Upper lobe of left lung (tissue), 6 donors: ENCODE data around the gene RPS13. TPM values are rescaled to one million over a fixed set of nuclear protein-coding genes. Genes with fewer than 3 reads are reported as not detected.
"Not testable (repeated sequence)": the region's sequence is repeated elsewhere in the genome, so short reads cannot be mapped to it uniquely, and the experiment has no call there.

Source experiments
- ATAC-seq, 2 donors: fragments of 200-7000 bp; cut with Tn5 transposase; one replicate each; pipeline ENCODE4 v1.9.1; 2022; ENCODE audit warnings: mild to moderate bottlenecking in 2 of 2, moderate library complexity in 2 of 2; ENCODE audit not compliant: low FRiP score in 2 of 2
- DNase-seq, 2 donors: peaks; one replicate each; pipeline ENCODE4 v3.0.0-alpha.2; 2019 to 2020
- H3K27ac ChIP-seq, 4 donors: fragments of 200-600 bp; sonication (generic); one replicate each; pipeline ENCODE4 v1.5.1; 2016 to 2019
- H3K27me3 ChIP-seq, 4 donors: fragments of 200-600 bp; sonication (generic); one replicate each; pipeline ENCODE4 v1.5.1; 2017 to 2019
- H3K36me3 ChIP-seq, 4 donors: fragments of 200-600 bp; sonication (generic); one replicate each; pipeline ENCODE4 v1.5.1; 2016 to 2019
- H3K4me1 ChIP-seq, 4 donors: fragments of 200-600 bp; sonication (generic); one replicate each; pipeline ENCODE4 v1.5.1; 2018 to 2019
- H3K4me3 ChIP-seq, 4 donors: fragments of 200-600 bp; sonication (generic); one replicate each; pipeline ENCODE4 v1.5.1; 2017 to 2019; ENCODE audit warnings: mild to moderate bottlenecking in 2 of 4, moderate library complexity in 1 of 4
- H3K9me3 ChIP-seq, 4 donors: fragments of 200-600 bp; sonication (generic); one replicate each; pipeline ENCODE4 v1.5.1; 2018 to 2019
- EP300 ChIP-seq, 4 donors: sonication (generic); formaldehyde crosslinking; IDR thresholded peaks; one replicate each; pipeline ENCODE4 v1.5.1; 2017; ENCODE audit warnings: antibody characterized with exemption in 4 of 4, control low read depth in 2 of 4
- POLR2A ChIP-seq, 4 donors: fragments of 450-650 bp; IDR thresholded peaks; one replicate each; pipeline ENCODE4 v1.5.1; 2016 to 2017; ENCODE audit warnings: antibody characterized with exemption in 4 of 4, mild to moderate bottlenecking in 2 of 4
- POLR2AphosphoS5 ChIP-seq, 2 donors: sonication (generic); formaldehyde crosslinking; IDR thresholded peaks; one replicate each; pipeline ENCODE4 v1.5.1; 2017; ENCODE audit warnings: antibody characterized with exemption in 2 of 2
- WGBS, 2 donors: methylation state at CpG; one replicate each; pipeline ENCODE4 v1.1.5; 2017 to 2018; 5-methylcytosine and 5-hydroxymethylcytosine counted together
- small RNA-seq, 4 donors: library from RNA; depleted of rRNA; stranded (forward); fragments of <200 nt; gene quantifications; one replicate each; pipeline ENCODE3, GENCODE V24; 2016
- total RNA-seq, 6 donors: library from RNA; depleted of rRNA in 4 of 6; stranded (reverse); fragments of >200 nt in 4 of 6; gene quantifications; one replicate each; pipeline versions ENCODE4 v1.1.0 to v1.2.1, GENCODE V29; 2016 to 2021
- TF ChIP-seq, protein P1 (sequence below), 6 experiments: fragments of 450-650 bp in 4 of 6; fragments of 200-600 bp in 2 of 6; sonication (generic) in 2 of 6; IDR thresholded peaks; one replicate each; pipeline ENCODE4 v1.5.1; 2016 to 2019; ENCODE audit warnings: antibody characterized with exemption in 6 of 6
- donor health status: DM: no; HTN: no; CAD: no; lungs with moderate emphysema.
- donor health status: DM: no; HTN: yes; CAD: no; lungs with severe emphysema.

RPS13 gene
- total RNA-seq, 6 donors from 2014 or later = 263 to 1,313 (median 751) TPM

DNA sequence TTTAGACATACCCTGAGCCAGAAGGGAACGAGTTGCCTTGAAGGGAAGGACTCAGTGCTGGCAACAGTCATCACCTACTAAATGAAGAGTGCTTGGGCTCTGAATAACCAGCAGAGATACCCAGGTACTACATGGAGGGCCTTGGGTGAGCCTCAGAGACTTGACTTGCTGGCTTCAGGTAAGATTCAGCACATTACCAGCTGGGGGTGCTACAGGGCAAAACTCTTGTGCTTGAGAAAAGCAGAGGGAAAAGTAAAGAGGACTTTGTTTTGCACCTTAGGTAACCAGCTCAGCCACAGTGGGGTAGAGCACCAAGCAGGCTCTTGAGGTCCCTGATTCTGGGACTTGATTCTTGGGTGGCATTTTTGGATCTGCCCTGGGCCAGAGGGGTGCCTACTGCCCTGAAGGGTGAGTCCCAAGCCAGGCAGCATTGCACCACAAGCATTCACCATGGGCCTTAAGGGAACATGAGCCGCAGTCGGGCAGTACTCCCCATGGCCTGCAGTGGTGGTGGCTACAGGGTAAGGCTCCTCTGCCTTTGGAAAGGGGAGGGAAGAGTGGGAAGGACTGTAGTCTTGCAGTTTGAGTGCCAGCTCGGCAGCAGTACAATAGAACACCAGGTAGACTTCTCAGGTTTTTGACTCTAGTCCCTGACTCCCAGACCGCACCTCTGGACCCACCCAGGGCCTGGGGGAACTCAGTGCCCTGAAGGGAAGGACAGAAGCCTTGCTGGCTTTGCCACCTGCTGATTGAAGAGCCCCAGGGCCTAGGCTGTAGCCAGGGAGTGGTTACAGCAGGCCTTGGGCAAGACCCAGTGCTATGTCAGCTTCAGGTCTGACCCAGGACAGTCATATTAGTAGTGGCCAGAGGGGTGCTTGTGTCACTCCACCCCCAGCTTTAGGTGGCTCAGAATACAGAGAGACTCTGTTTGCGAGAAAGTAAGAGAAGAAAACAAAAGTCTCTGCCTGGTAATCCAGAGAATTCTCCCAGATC is 40.5 kb downstream of the RPS13 start:
- Histone ChIP-seq H3K9me3 (no peaks in the 10 kb centered on the region), H3K27ac (no peak overlapping the region), H3K4me1 (no peaks in the 10 kb centered on the region), H3K4me3 (no peak overlapping the region), H3K27me3 (no peaks in the 10 kb centered on the region), H3K36me3 (no peaks in the 10 kb centered on the region)
- DNase-seq (no peak), ATAC-seq (peak in 1 of 2 donors; percentile 43)
- TF ChIP-seq POLR2A (IDR thresholded peaks at IDR 0.05) (no peak), POLR2AphosphoS5 (IDR thresholded peaks at IDR 0.05) (no peak), EP300 (IDR thresholded peaks at IDR 0.05) (no peak)
- TF ChIP-seq, protein P1, sequence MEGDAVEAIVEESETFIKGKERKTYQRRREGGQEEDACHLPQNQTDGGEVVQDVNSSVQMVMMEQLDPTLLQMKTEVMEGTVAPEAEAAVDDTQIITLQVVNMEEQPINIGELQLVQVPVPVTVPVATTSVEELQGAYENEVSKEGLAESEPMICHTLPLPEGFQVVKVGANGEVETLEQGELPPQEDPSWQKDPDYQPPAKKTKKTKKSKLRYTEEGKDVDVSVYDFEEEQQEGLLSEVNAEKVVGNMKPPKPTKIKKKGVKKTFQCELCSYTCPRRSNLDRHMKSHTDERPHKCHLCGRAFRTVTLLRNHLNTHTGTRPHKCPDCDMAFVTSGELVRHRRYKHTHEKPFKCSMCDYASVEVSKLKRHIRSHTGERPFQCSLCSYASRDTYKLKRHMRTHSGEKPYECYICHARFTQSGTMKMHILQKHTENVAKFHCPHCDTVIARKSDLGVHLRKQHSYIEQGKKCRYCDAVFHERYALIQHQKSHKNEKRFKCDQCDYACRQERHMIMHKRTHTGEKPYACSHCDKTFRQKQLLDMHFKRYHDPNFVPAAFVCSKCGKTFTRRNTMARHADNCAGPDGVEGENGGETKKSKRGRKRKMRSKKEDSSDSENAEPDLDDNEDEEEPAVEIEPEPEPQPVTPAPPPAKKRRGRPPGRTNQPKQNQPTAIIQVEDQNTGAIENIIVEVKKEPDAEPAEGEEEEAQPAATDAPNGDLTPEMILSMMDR (IDR thresholded peaks at IDR 0.05) = no peak
- 87 to 96% methylated on average over 3 to 6 of the region's 6 CpGs for WGBS, 2 donors

DNA sequence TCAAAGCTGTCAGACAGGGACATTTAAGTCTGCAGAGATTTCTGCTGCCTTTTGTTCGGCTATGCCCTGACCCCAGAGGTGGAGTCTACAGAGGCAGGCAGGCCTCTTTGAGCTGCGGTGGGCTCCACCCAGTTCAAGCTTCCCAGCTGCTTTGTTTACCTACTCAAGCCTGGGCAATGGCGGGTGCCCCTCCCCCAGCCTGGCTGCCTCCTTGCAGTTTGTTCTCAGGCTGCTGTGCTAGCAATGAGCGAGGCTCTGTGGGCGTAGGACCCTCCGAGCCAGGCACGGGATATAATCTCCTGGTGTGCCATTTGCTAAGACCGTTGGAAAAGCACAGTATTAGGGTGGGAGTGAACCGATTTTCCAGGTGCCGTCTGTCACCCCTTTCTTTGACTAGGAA is 43.4 kb downstream of the RPS13 start:
- H3K4me1 ChIP-seq, DNase-seq, H3K4me3 ChIP-seq, H3K27ac ChIP-seq, H3K27me3 ChIP-seq, H3K9me3 ChIP-seq, H3K36me3 ChIP-seq, ATAC-seq: not testable (repeated sequence)
- 97 to 100% methylated on average over 2 to 9 of the region's 10 CpGs for WGBS, 2 donors

DNA sequence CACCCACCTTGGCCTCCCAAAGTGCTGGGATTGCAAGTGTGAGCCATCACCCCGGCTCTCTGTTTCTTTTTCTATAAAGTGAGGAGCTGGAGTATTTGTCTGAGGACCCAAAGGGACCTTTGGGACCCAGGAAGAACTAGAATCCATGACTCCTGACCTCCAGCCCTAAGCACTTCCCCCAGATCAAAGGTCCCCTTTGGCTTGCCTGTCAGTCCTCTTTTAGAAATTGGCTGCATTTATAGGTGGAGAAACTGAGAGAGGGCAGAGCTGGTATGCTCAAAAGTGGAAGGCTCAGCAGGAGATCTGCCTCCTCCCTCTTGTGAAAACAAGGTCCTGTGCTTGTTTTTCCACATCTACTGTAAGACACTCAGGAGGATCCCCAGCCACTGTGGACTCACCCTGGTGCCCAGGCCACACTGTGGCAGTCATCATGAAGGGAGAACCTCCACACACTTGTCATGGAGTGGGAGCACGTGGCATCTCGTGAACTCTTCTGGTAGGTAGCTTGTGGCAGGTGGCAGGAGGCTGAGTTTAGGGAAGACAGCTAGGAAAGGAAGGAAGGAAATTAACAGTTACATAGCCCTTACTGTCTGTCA is 50.9 kb downstream of the RPS13 start:
- no peak for TF ChIP-seq POLR2A (IDR thresholded peaks at IDR 0.05)
- TF ChIP-seq POLR2AphosphoS5 (IDR thresholded peaks at IDR 0.05) = no peak
- TF ChIP-seq, protein P1 (IDR thresholded peaks at IDR 0.05) = no peak
- no peak for TF ChIP-seq EP300 (IDR thresholded peaks at IDR 0.05)
- ATAC-seq (no peak), DNase-seq (no peak)
- WGBS, 2 donors = 73 to 84% methylated on average over 3 of the region's 3 CpGs
- Histone ChIP-seq H3K27me3 (no peaks in the 10 kb centered on the region), H3K4me1 (no peaks in the 10 kb centered on the region), H3K4me3 (no peak overlapping the region), H3K9me3 (no peaks in the 10 kb centered on the region), H3K27ac (no peak overlapping the region), H3K36me3 (no peaks in the 10 kb centered on the region)

DNA sequence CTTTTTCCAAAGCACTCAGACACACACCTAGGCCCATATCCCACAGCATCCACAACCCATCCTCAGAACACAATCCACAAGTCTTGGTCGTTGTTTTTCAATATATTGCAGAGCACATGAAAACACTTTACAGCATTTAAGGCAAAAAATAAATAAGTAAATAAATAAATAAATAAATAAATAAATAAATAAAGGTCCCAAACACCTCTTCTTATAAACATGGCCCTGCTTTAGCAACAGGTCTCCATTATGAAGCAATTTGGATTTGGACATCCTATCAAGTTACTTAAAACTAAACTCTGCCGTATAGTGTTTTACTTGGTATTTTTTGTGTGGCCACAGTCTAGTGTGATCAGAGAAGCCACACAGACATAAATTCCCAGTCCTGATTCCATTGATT is 52.5 kb downstream of the RPS13 start:
- WGBS, 2 donors = 87 to 93% methylated on average over 2 of the region's 2 CpGs
- Histone ChIP-seq H3K9me3 (no peaks in the 10 kb centered on the region), H3K36me3 (no peaks in the 10 kb centered on the region), H3K27me3 (no peaks in the 10 kb centered on the region), H3K27ac (no peak overlapping the region), H3K4me1 (no peaks in the 10 kb centered on the region), H3K4me3 (no peak overlapping the region)
- TF ChIP-seq EP300 (IDR thresholded peaks at IDR 0.05) (no peak), POLR2A (IDR thresholded peaks at IDR 0.05) (no peak), POLR2AphosphoS5 (IDR thresholded peaks at IDR 0.05) (no peak)
- TF ChIP-seq, protein P1 (IDR thresholded peaks at IDR 0.05) = no peak
- no peak for ATAC-seq
- DNase-seq = no peak

Small RNA genes within 50 kb of the gene (small RNA-seq; reads per million reads assigned to genes)
- gene RNU6-593P = 0 to 0.14 (median 0) reads per million in 4 donors
- gene SNORD14A = 3.0 to 20.8 (median 9.5) reads per million in 4 donors
- gene SNORD14B = 0 reads per million in 4 donors

Other genes starting within 250 kb of the RPS13 start
- gene PLEKHA7, start 63.3 kb downstream of the RPS13 start, total RNA-seq = 10 to 100 TPM; 27.5 to 87.0 (median 48.6) TPM
- 10 to 100 TPM; 41.0 to 90.2 (median 72.9) TPM for gene PIK3C2A, start 130.3 kb upstream of the RPS13 start, total RNA-seq
- gene NUCB2, start 199.1 kb upstream of the RPS13 start, total RNA-seq = 100 to 1,000 TPM in 1 of 6 donors, 10 to 100 TPM in 5; 24.0 to 167 (median 42.5) TPM